Measurements from ENCODE around the gene BAD. TPM values are rescaled to one million over a fixed set of nuclear protein-coding genes. Genes with fewer than 3 reads are reported as not detected.

BAD gene
- total RNA-seq, 3 donors from 2014 or later, result 27.6 to 38.8 (median 36.6) TPM

DNA sequence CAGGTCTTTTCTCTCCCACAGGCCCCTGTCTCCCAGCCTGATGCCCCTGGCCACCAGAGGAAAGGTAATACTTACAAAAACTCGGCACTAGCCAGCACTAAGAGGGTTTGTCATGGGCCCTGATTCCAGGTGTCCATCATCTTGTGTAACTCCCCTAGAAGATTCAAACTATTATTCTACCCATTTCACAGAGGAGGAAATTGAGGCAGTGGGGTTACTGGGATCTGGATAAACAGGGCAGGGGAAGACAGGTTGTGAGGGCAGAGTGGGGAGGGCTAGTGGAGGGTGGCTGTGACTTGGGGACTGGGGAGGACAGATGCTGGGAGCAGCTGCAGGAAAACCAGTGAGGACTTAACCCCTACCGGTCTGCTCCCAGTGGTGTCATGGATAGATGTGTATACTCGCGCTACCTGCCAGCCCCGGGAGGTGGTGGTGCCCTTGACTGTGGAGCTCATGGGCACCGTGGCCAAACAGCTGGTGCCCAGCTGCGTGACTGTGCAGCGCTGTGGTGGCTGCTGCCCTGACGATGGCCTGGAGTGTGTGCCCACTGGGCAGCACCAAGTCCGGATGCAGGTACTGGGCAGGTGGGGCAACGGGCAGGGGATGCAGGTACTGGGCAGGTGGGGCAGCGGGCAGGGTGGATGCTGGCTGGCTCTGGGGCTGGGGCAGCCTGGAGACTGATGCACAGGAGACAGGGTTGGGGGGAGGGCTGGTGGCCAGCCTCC, 48.9 kb downstream of the BAD start:
- H3K9me3 Mint-ChIP-seq, result no peaks in the 10 kb centered on the region
- H3K4me1 Mint-ChIP-seq (ENCODE audit: low read depth), result peaks cover 37% of the 10 kb centered on the region
- no peaks in the 10 kb centered on the region for H3K27me3 Mint-ChIP-seq (ENCODE audit: low read depth)
- peak overlapping the region; percentile 83 for H3K4me3 Mint-ChIP-seq
- no peak for ATAC-seq
- H3K36me3 Mint-ChIP-seq (ENCODE audit: insufficient read depth), result peaks cover 2% of the 10 kb centered on the region
- no peak for DNase-seq

DNA sequence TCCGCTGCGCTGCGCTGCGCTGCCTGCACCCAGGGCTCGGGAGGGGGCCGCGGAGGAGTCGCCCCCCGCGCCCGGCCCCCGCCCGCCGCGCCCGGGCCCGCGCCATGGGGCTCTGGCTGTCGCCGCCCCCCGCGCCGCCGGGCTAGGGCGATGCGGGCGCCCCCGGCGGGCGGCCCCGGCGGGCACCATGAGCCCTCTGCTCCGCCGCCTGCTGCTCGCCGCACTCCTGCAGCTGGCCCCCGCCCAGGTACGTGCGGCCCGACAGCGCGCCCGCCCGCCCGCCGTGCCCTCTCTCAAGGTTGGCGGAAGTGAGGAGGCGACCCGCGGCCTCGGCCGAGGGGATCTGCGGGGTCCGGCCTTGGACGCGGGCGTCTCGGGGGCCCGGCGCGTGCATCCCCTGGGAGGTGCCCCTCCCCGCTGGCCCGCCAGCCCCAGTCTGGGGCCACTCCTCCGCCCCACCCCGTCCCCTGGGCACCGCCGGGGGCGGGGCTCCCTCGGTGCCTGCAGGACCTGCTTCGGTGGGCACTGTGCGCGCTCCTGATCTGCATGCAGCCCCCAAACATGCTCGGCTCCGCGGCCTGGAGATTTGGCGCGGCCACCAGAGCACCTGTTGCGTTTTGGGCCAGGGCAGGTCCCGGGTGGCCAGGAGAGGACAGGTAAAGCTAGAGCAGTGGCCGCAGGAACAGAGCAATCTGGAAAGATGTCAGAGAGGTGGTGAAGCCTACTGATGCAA, 49.7 kb downstream of the BAD start:
- Mint-ChIP-seq H3K9me3 (no peaks in the 10 kb centered on the region), H3K4me1 (ENCODE audit: low read depth) (peaks cover 33% of the 10 kb centered on the region), H3K36me3 (ENCODE audit: insufficient read depth) (no peaks in the 10 kb centered on the region), H3K27me3 (ENCODE audit: low read depth) (no peaks in the 10 kb centered on the region), H3K4me3 (peak overlapping the region; percentile 83)
- DNase-seq (no peak), ATAC-seq (peak; percentile 66)

DNA sequence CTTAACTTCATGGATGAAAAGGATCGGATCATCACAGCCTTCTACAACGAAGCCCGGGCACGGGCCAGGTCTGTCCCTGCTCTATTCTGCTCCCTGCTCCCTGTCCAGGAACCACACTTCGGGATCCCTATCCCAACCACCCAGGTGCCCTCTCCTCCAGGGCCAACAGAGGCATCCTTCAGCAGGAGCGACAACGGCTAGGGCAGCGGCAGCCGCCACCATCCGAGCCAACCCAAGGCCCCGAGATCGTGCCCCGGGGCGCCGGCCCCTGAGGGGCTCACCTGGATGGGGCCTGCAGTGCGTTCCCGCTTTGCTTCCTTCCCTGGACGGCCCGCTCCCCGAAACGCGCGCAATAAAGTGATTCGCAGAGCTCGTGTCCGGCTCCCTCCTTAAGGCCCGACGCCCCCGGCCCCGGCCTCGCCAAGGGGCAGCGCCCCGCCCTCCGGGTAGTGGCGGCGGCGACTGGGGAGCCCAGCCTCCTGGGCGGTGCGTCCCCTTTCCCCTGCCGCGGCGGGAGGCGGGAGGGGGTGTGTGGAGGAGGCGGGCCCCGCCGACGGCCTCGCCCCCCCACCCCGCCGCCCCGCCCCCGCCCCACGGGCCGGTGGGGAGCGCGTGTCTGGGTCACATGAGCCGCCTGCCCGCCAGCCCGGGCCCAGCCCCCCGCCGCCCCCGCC, 50.4 kb downstream of the BAD start, which contains the start of gene VEGFB:
VEGFB (plus strand) TSS at position 672 of the 674 bp plus-strand sequence. CDS start 250 bp downstream, outside the sequence.
- DNase-seq (peak; percentile 71), ATAC-seq (peak; percentile 60 to 61)
- Mint-ChIP-seq H3K9me3 (no peaks in the 10 kb centered on the region), H3K36me3 (ENCODE audit: insufficient read depth) (no peaks in the 10 kb centered on the region), H3K4me1 (ENCODE audit: low read depth) (peaks cover 38% of the 10 kb centered on the region), H3K4me3 (peak within 1 kb of the TSS; percentile 83), H3K27me3 (ENCODE audit: low read depth) (no peaks in the 10 kb centered on the region)

DNA sequence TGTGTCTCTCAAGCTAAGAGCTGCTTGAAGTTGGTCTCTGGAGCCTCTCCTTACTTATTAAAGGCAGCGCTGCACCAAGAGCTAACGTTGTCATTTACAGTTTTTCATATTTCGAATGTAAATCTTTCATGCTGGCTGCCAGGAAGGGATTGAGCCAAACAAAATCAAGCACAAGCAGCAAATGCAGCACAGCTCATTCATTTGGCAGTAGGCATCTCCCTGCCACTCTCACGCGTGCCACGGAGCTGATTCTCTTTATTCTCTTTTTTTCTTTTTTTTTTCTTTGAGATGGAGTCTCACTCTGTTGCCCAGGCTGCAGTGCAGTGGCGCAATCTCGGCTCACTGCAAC, 51.5 kb downstream of the BAD start:
- Mint-ChIP-seq H3K36me3 (ENCODE audit: insufficient read depth) (no peaks in the 10 kb centered on the region), H3K4me3 (peak overlapping the region; percentile 72), H3K9me3 (no peaks in the 10 kb centered on the region), H3K27me3 (ENCODE audit: low read depth) (no peaks in the 10 kb centered on the region), H3K4me1 (ENCODE audit: low read depth) (peaks cover 44% of the 10 kb centered on the region)
- ATAC-seq (no peak), DNase-seq (no peak)

DNA sequence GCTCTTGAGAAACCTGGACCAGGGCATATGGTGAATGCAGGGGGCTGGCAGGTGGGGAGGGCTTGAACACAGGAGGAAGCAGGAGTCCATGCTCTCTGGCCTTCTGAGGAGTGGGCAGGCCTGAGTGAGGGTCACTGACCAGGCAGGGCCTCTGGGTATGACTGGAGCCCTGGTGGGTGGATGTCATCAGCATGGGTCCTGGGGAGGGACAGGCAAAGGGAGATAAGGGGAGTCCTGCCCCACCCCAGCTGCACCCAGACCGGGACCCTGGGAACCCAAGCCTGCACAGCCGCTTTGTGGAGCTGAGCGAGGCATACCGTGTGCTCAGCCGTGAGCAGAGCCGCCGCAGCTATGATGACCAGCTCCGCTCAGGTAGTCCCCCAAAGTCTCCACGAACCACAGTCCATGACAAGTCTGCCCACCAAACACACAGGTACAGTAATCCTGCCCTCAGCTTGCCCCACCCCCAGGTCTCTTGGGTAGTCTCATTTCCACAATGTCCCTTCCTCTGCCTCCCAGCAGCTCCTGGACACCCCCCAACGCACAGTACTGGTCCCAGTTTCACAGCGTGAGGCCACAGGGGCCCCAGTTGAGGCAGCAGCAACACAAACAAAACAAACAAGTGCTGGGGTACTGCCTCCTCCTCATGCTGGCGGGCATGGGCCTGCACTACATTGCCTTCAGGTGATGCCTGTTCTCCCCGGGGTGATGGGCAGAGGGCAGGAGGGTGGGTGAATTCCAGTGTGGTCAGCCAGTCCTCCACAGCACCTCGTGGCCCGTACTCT, 52.1 kb downstream of the BAD start:
- Mint-ChIP-seq H3K27me3 (ENCODE audit: low read depth) (no peaks in the 10 kb centered on the region), H3K4me1 (ENCODE audit: low read depth) (peaks cover 48% of the 10 kb centered on the region), H3K9me3 (no peaks in the 10 kb centered on the region), H3K4me3 (peak overlapping the region; percentile 33), H3K36me3 (ENCODE audit: insufficient read depth) (no peaks in the 10 kb centered on the region)
- ATAC-seq (no peak), DNase-seq (no peak)

DNA sequence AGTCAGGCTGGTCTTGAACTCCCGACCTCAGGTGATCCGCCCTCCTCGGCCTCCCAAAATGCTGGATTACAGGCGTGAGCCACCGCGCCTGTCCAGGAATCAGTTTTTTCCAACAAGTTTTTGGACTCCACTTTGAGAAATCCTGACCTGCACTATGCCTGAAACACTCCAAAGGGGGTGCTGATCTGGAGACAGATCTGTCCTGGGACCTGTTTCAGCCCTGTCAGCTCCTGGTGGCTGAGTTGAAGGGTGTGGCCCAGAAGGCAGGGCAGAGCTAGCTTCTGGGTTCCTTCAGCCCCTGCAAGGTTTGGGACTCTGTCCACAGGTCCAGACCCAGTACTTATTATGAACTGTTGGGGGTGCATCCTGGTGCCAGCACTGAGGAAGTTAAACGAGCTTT, 52.9 kb downstream of the BAD start:
- H3K27me3 Mint-ChIP-seq (ENCODE audit: low read depth), result no peaks in the 10 kb centered on the region
- H3K4me1 Mint-ChIP-seq (ENCODE audit: low read depth), result peaks cover 55% of the 10 kb centered on the region
- H3K9me3 Mint-ChIP-seq, result no peaks in the 10 kb centered on the region
- no peak for ATAC-seq
- H3K36me3 Mint-ChIP-seq (ENCODE audit: insufficient read depth), result no peaks in the 10 kb centered on the region
- H3K4me3 Mint-ChIP-seq, result peak overlapping the region; percentile 83
- DNase-seq, result no peak

DNA sequence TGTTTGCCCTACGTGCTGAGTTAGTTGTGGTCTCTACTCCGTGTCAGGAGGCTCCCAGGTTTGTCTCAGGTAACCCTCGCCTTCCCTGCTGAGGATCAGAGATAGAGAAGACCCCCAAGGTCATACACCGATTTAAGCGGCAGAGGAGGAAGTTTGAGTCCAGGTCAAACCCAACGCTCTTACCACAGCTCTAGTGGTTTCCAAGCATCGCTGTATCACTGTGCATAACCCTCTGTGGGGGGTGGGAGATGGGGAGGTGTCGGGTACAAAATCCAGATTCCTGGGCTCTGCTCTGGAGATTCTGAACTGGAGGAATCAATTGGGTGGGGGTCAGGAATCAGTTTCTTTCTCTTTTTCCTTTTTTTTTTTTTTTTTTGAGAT, 53.5 kb downstream of the BAD start:
- no peak for ATAC-seq
- DNase-seq, result no peak
- Mint-ChIP-seq H3K9me3 (no peaks in the 10 kb centered on the region), H3K36me3 (ENCODE audit: insufficient read depth) (no peaks in the 10 kb centered on the region), H3K4me1 (ENCODE audit: low read depth) (peaks cover 55% of the 10 kb centered on the region), H3K27me3 (ENCODE audit: low read depth) (no peaks in the 10 kb centered on the region), H3K4me3 (peak overlapping the region; percentile 83)

DNA sequence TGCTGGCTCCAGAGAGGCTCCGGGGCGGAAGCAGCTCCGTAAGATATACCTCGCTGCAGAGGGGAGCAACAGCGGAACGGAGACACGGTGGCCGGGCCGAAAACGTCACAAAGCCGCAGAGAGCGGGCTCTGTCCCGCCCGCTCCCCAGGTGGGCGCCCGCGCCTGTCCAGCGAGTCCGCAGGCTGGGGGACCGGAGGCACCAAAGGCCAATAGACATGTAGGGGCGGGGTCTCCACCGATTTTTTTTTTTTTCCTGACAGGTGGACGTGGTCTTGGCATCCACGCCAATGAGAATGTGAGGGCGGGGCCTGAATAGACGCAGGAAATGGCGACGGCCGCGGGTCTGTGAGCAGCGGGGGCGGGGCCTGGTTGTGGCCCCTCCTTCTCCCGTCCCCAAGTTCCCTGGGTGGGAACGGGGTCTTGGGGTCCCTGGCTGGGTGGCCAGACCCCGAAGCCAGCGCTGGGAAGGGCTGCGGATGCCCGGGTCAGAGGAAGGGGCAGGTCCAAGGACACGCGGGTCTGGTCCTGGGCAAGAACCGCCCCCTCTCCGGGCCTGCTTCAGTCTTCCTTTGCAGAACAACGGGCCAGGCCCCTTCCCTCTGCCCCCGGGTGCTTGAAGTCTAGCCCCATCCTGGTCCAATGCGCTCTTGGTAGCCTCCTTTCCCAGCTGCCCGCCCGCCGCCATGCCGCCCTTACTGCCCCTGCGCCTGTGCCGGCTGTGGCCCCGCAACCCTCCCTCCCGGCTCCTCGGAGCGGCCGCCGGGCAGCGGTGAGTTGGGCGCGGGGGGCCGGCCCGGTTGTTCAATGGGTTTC, 54.1 kb downstream of the BAD start, which contains the start of gene DNAJC4:
DNAJC4 (plus strand) TSS at position 378 of the 814 bp plus-strand sequence; CDS start at position 685, 307 bp downstream.
- no peaks in the 10 kb centered on the region for H3K27me3 Mint-ChIP-seq (ENCODE audit: low read depth)
- peak; percentile 48 to 51 for ATAC-seq
- DNase-seq, result peak; percentile 79
- H3K9me3 Mint-ChIP-seq, result no peaks in the 10 kb centered on the region
- peaks cover 51% of the 10 kb centered on the region for H3K4me1 Mint-ChIP-seq (ENCODE audit: low read depth)
- H3K4me3 Mint-ChIP-seq, result peak within 1 kb of the TSS; percentile 83
- no peaks in the 10 kb centered on the region for H3K36me3 Mint-ChIP-seq (ENCODE audit: insufficient read depth)

DNA sequence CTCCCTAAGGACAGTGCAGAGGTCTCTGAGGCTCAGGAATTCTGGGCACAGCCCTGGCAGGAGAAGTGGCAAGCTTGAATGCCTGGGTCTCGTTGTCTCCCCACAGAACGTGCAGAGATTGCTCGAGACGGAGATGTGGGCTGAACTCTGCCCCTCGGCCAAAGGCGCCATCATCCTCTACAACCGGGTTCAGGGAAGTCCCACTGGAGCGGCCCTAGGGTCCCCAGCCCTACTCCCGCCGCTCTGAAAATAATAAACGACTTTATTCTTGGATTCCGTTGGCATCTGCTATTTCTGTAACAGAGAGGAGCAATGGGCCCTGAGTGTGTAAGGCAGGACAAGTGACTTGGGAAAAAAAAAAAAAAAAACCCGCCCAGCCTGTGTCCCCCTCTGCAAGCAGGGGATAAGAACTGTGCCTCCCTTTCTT, 54.7 kb downstream of the BAD start:
- H3K27me3 Mint-ChIP-seq (ENCODE audit: low read depth), result no peaks in the 10 kb centered on the region
- no peaks in the 10 kb centered on the region for H3K36me3 Mint-ChIP-seq (ENCODE audit: insufficient read depth)
- H3K4me3 Mint-ChIP-seq, result peak overlapping the region; percentile 83
- DNase-seq (no peak), ATAC-seq (no peak)
- H3K9me3 Mint-ChIP-seq, result no peaks in the 10 kb centered on the region
- H3K4me1 Mint-ChIP-seq (ENCODE audit: low read depth), result peaks cover 53% of the 10 kb centered on the region

DNA sequence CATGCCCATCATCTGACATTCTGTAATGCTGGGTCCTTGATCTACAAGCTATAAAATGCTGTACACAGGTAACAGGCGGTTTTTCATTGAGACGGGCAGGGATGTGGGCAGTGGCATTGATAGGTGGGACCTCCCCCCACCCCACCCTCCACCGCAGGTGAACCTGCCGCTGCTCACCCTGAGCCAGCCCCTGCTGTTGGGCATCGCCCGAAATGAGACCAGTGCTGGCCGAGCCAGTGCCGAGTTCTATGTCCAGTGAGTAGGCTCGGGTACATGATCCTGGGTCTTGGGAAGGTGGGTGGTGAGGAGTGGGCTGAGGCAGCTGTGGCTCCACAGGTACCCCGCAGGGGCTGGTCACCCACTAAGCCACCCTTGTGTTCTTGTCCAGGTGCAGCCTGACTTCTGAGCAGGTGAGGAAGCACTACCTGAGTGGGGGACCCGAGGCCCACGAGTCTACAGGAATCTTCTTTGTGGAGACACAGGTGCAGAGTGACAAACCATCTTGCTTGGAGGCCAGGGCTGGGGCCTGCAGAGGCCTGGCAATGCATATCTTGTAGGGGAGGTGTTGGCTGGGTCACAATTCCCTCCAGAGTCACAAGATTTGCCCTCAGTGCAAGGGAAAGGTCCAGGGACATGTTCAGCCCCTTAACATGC, 55.2 kb downstream of the BAD start:
- Mint-ChIP-seq H3K9me3 (no peaks in the 10 kb centered on the region), H3K4me1 (ENCODE audit: low read depth) (peaks cover 54% of the 10 kb centered on the region), H3K36me3 (ENCODE audit: insufficient read depth) (no peaks in the 10 kb centered on the region), H3K4me3 (peak overlapping the region; percentile 83), H3K27me3 (ENCODE audit: low read depth) (no peaks in the 10 kb centered on the region)
- ATAC-seq (no peak), DNase-seq (no peak)

DNA sequence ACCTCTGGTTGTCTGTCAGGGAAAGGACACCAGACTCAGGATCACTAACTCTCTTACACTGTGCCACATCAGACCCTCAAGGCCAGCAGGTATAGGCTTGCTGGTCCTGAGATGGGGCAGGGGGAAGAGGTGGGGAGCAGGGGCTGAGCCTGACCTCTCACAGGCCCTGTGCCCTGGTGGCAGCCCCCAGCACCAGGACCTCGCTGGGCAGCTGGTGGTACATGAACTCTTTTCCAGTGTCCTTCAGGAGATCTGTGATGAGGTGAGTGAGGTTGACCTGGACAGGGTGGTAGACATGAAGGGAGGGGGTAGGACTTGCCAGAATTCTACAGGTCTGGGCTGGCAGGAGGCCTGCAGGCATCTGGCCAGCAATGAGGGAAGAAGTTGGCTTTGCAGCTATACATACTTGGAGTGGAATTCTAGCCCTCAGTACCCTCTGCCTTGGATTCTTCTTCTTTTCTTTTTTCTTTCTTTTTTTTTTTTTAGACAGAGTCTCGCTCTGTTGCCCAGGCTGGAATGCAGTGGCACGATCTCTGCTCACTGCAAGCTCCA, 57.0 kb downstream of the BAD start:
- peaks cover 48% of the 10 kb centered on the region for H3K4me1 Mint-ChIP-seq (ENCODE audit: low read depth)
- H3K36me3 Mint-ChIP-seq (ENCODE audit: insufficient read depth), result no peaks in the 10 kb centered on the region
- ATAC-seq (no peak), DNase-seq (no peak)
- no peaks in the 10 kb centered on the region for H3K9me3 Mint-ChIP-seq
- H3K27me3 Mint-ChIP-seq (ENCODE audit: low read depth), result no peaks in the 10 kb centered on the region
- H3K4me3 Mint-ChIP-seq, result peak overlapping the region; percentile 86

DNA sequence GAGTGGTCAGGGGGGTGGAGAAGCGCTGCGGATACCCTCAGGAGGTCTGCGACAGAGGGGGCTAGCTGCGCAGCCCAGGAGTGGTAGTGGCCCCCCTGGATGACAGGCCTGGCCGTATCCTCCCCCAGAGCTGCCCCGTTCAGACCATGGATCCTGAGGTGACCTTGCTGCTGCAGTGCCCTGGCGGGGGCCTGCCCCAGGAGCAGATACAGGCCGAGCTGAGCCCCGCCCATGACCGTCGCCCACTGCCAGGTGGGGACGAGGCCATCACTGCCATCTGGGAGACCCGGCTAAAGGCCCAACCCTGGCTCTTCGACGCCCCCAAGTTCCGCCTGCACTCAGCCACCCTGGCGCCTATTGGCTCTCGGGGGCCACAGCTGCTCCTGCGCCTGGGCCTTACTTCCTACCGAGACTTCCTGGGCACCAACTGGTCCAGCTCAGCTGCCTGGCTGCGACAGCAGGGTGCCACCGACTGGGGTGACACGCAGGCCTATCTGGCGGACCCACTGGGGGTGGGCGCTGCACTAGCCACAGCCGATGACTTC, 57.9 kb downstream of the BAD start:
- Mint-ChIP-seq H3K27me3 (ENCODE audit: low read depth) (no peaks in the 10 kb centered on the region), H3K4me1 (ENCODE audit: low read depth) (peaks cover 42% of the 10 kb centered on the region), H3K9me3 (no peaks in the 10 kb centered on the region)

More for the DNA sequence above, 57.9 kb downstream of the BAD start:
- H3K36me3 Mint-ChIP-seq (ENCODE audit: insufficient read depth), result no peaks in the 10 kb centered on the region
- peak; percentile 46 to 55 for ATAC-seq
- DNase-seq, result peak; percentile 38
- H3K4me3 Mint-ChIP-seq, result peak overlapping the region; percentile 86
